ENCODE results near the gene DMGDH.

The DMGDH gene

DNA sequence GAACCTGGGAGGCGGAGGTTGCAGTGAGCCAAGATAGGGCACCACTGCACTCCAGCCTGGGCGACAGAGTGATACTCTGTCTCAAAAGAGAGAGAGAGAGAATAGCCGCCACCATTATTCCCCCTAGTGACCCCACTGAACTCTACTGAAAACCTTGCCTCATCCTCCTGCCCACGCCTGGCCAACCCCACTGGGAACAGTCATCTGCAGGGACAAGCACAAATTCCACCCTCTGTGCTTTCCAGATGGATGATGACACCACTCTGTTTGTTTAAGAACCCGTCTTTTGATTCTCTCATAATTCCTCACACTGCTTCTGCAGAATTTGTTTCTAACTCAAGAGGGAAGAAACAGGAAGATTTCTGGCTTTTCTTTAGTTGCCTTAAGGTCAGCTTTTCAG, 12.3 kb upstream of the DMGDH start:
- Histone ChIP-seq H3K9ac (ENCODE audit: low read depth, low read length) (no peak overlapping the region), H3K27me3 (ENCODE audit: insufficient read depth, low read length, poor library complexity) (no peaks in the 10 kb centered on the region), H3K4me2 (ENCODE audit: insufficient read depth, low read length) (no peak overlapping the region), H3K79me2 (ENCODE audit: insufficient read depth, low read length) (no peaks in the 10 kb centered on the region), H3K4me1 (ENCODE audit: insufficient read depth, low read length) (no peaks in the 10 kb centered on the region), H3K36me3 (ENCODE audit: insufficient read depth, low read length) (no peaks in the 10 kb centered on the region), H3K9me3 (ENCODE audit: insufficient read depth, low read length, severe bottlenecking) (no peaks in the 10 kb centered on the region), H4K20me1 (ENCODE audit: insufficient read depth, low read length) (no peaks in the 10 kb centered on the region), H3K27ac (ENCODE audit: low read length) (no peak overlapping the region), H3K4me3 (ENCODE audit: low read depth in 1 of 2, low read length in 2 of 2) (no peak overlapping the region), H2AFZ (ENCODE audit: low read depth, low read length) (no peak overlapping the region)
- no peak for ATAC-seq (ENCODE audit: insufficient read depth, low read depth)
- TF ChIP-seq CTCF (IDR thresholded peaks at IDR 0.05; ENCODE audit: borderline replicate concordance, extremely low read depth, low read length, poor library complexity, severe bottlenecking) (no peak), EZH2 (IDR thresholded peaks at IDR 0.05; ENCODE audit: borderline replicate concordance, low read depth, low read length, severe bottlenecking) (no peak)
- no peak for DNase-seq

DNA sequence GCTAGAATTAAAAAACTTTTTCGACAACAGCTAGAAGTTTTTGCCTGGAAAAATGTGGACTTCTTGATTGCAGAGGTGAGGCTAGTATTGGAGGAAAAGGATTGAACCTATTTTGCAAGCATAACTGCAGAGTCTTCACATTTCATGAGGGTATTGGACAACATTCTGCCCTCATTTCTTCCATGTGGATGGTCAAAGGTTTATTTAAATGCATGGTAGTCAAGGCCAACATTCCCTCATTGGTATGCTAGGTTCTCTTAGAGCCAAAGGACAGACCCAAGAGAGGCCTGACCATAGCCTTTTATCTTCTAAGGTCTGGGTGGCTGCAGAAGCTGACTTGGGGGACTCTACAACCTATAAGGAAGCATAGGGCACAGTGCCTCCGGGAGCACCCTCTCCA, 11.3 kb upstream of the DMGDH start:
- Histone ChIP-seq H3K27ac (ENCODE audit: low read length) (no peak overlapping the region), H2AFZ (ENCODE audit: low read depth, low read length) (no peak overlapping the region), H3K4me3 (ENCODE audit: low read depth in 1 of 2, low read length in 2 of 2) (no peak overlapping the region), H3K4me2 (ENCODE audit: insufficient read depth, low read length) (no peak overlapping the region), H3K27me3 (ENCODE audit: insufficient read depth, low read length, poor library complexity) (no peaks in the 10 kb centered on the region), H3K9ac (ENCODE audit: low read depth, low read length) (no peak overlapping the region), H3K79me2 (ENCODE audit: insufficient read depth, low read length) (no peaks in the 10 kb centered on the region), H4K20me1 (ENCODE audit: insufficient read depth, low read length) (no peaks in the 10 kb centered on the region), H3K4me1 (ENCODE audit: insufficient read depth, low read length) (no peaks in the 10 kb centered on the region), H3K9me3 (ENCODE audit: insufficient read depth, low read length, severe bottlenecking) (no peaks in the 10 kb centered on the region), H3K36me3 (ENCODE audit: insufficient read depth, low read length) (no peaks in the 10 kb centered on the region)
- TF ChIP-seq EZH2 (IDR thresholded peaks at IDR 0.05; ENCODE audit: borderline replicate concordance, low read depth, low read length, severe bottlenecking): no peak
- TF ChIP-seq CTCF (IDR thresholded peaks at IDR 0.05; ENCODE audit: borderline replicate concordance, extremely low read depth, low read length, poor library complexity, severe bottlenecking): no peak
- DNase-seq (no peak), ATAC-seq (ENCODE audit: insufficient read depth, low read depth) (no peak)

GRCh38 chr5:79077680-79078365, 8.3 kb upstream of the DMGDH start:
- H2AFZ ChIP-seq (ENCODE audit: low read depth, low read length): no peak overlapping the region
- H3K4me3 ChIP-seq (ENCODE audit: low read depth in 1 of 2, low read length in 2 of 2): no peak overlapping the region
- H4K20me1 ChIP-seq (ENCODE audit: insufficient read depth, low read length): no peaks in the 10 kb centered on the region
- no peak overlapping the region for H3K9ac ChIP-seq (ENCODE audit: low read depth, low read length)
- TF ChIP-seq EZH2 (IDR thresholded peaks at IDR 0.05; ENCODE audit: borderline replicate concordance, low read depth, low read length, severe bottlenecking): no peak
- no peak for TF ChIP-seq CTCF (IDR thresholded peaks at IDR 0.05; ENCODE audit: borderline replicate concordance, extremely low read depth, low read length, poor library complexity, severe bottlenecking)
- H3K27ac ChIP-seq (ENCODE audit: low read length): no peak overlapping the region
- no peaks in the 10 kb centered on the region for H3K79me2 ChIP-seq (ENCODE audit: insufficient read depth, low read length)
- no peak for ATAC-seq (ENCODE audit: insufficient read depth, low read depth)
- H3K4me1 ChIP-seq (ENCODE audit: insufficient read depth, low read length): no peaks in the 10 kb centered on the region
- H3K4me2 ChIP-seq (ENCODE audit: insufficient read depth, low read length): no peak overlapping the region
- H3K36me3 ChIP-seq (ENCODE audit: insufficient read depth, low read length): no peaks in the 10 kb centered on the region
- no peak for DNase-seq
- peaks cover 4% of the 10 kb centered on the region for H3K9me3 ChIP-seq (ENCODE audit: insufficient read depth, low read length, severe bottlenecking)
- no peaks in the 10 kb centered on the region for H3K27me3 ChIP-seq (ENCODE audit: insufficient read depth, low read length, poor library complexity)

Measured in DND-41 (cell line).